Lower leg skin (tissue), 3 donors: ENCODE results near the gene FYB2.

Source experiments
- CTCF ChIP-seq, 3 donors: fragments of 450-650 bp; IDR thresholded peaks; one replicate each; pipeline ENCODE4 v1.5.1; 2016; ENCODE audit warnings: antibody characterized with exemption in 3 of 3, mild to moderate bottlenecking in 3 of 3, moderate library complexity in 2 of 3
- POLR2A ChIP-seq, 2 donors: fragments of 450-650 bp; IDR thresholded peaks; one replicate each; pipeline ENCODE4 v1.6.1; 2016 to 2017; ENCODE audit warnings: antibody characterized with exemption in 2 of 2, mild to moderate bottlenecking in 1 of 2, moderate library complexity in 1 of 2

DNA sequence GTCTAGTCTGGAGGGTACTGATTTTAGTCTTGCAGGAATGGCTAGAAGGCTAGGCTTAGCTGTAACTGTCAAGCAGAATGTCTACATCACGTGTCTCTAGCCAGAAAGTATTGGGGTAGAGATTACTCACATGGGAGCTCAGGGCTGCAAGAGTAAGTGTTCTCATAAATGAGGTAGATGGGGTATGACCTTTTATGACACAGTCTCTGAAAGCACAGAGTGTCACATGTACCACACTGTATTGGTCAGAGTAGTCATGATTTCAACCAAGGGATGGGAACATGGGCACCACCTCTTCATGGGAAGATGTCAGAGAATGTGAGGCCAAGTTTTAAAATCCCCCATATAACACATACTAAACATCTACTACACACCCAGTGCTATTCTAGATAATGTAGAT, 2.9 kb downstream of the FYB2 start:
- TF ChIP-seq CTCF (IDR thresholded peaks at IDR 0.05) (no peak), POLR2A (IDR thresholded peaks at IDR 0.05) (no peak)
